ENCODE measurements around the gene SLC2A6.

The SLC2A6 gene

DNA sequence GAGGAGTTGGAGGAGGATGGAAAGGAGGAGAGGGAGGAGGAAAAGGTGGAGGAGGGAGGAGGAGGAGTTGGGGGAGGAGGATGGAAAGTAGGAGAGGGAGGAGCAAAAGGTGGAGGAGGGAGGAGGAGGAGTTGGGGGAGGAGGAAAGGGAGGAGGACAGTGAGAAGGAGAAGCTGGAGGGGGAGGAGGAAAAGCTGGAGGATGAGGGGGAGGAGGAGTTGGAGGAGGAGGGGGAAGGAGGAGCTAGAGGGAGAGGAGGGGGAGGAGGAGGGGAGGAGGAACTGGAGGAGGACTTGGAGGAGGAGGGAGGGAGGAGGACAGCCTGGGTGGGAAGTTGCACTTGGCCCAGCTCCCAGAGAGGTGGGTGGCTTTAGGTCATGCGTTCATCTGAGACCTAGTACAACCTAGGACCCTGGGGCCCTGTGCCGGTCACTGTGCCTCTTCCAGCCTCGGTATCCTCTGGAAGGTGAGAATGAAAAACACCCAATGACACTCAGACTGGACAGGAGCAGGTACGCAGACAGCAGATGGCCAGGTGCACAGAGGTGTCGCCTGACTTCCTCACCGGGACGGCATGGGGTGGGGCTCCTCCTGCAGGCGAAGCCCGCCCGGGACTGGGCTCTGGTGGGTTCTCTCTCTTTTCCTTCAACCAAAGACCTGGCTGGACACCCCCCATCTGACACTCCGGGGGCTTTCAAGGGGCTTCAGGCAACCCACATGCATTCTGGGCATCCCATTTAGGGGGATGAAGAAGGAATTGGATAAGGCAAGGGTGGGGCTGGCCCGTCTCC, 12.2 kb upstream of the SLC2A6 start:
- TF ChIP-seq CTCF (IDR thresholded peaks at IDR 0.05; ENCODE audit: low read depth, low read length) (no peak), POLR2A (IDR thresholded peaks at IDR 0.05; ENCODE audit: extremely low read depth, insufficient read length) (no peak), MAX (IDR thresholded peaks at IDR 0.05; ENCODE audit: low read depth, low read length) (no peak), MYC (IDR thresholded peaks at IDR 0.05; ENCODE audit: low read depth, low read length) (no peak)
- no peak overlapping the region for H3K4me3 ChIP-seq (ENCODE audit: low read depth, low read length)
- DNase-seq (ENCODE audit: low read depth) = no peak

GRCh38 chr9:133490201-133490681, 11.3 kb upstream of the SLC2A6 start:
- H3K4me3 ChIP-seq (ENCODE audit: low read depth, low read length) = no peak overlapping the region
- DNase-seq (ENCODE audit: low read depth) = no peak
- TF ChIP-seq MAX (IDR thresholded peaks at IDR 0.05; ENCODE audit: low read depth, low read length) (no peak), CTCF (IDR thresholded peaks at IDR 0.05; ENCODE audit: low read depth, low read length) (no peak), POLR2A (IDR thresholded peaks at IDR 0.05; ENCODE audit: extremely low read depth, insufficient read length) (no peak), MYC (IDR thresholded peaks at IDR 0.05; ENCODE audit: low read depth, low read length) (no peak)

DNA sequence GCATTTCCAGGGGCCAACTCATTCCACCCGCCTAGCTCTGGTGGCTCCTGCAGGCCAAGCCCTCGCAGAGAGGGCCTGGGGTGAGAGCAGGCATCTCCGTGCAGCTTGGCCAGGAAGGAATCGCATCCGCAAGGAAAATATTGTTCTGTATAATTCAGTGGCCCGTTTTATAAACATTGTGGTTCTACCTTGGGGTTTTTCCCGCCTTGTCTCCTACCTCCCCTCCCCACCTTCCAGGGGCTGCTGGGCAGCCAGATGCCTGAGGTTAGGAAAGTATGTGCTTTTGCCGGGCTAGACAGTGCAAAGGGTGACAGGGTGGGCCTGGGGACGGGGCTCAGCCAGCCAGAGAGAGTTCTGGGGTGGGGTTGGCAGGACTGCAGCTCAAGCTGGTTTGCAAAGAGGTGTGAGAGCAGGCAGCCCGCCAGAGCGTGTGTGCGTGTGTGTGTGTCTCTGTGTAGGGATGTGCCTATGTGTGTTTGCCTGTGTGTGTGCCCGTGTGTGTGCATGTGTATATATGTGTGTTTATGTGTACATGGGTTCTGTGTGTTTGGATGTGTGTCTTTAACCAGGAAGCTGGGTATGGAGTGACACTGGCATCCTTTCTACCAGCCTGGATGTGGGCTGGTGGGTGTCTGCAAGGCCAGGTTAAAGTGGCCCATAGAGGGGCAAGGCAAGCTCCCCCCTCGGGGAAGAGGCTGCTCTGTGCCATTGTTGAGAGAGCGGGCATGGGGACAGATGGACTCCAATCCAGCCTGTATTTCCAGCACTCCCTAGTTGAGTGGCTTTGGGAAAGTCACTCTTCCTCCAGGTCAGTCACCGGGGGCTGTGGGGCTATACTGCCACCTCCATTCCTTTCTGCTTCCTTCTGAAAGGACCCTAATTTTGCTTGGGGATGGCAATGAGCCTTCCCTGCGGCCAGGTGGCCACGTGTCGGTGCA, 10.6 kb upstream of the SLC2A6 start:
- no peak for TF ChIP-seq POLR2A (IDR thresholded peaks at IDR 0.05; ENCODE audit: extremely low read depth, insufficient read length)
- no peak for TF ChIP-seq MYC (IDR thresholded peaks at IDR 0.05; ENCODE audit: low read depth, low read length)
- TF ChIP-seq CTCF (IDR thresholded peaks at IDR 0.05; ENCODE audit: low read depth, low read length) = no peak
- TF ChIP-seq MAX (IDR thresholded peaks at IDR 0.05; ENCODE audit: low read depth, low read length) = no peak

GRCh38 chr9:133488686-133489252, 9.9 kb upstream of the SLC2A6 start:
- no peak overlapping the region for H3K4me3 ChIP-seq (ENCODE audit: low read depth, low read length)
- no peak for DNase-seq (ENCODE audit: low read depth)
- TF ChIP-seq MYC (IDR thresholded peaks at IDR 0.05; ENCODE audit: low read depth, low read length) (no peak), POLR2A (IDR thresholded peaks at IDR 0.05; ENCODE audit: extremely low read depth, insufficient read length) (no peak), CTCF (IDR thresholded peaks at IDR 0.05; ENCODE audit: low read depth, low read length) (no peak), MAX (IDR thresholded peaks at IDR 0.05; ENCODE audit: low read depth, low read length) (no peak)

More for the DNA sequence above, 10.6 kb upstream of the SLC2A6 start:
- DNase-seq (ENCODE audit: low read depth) = no peak
- no peak overlapping the region for H3K4me3 ChIP-seq (ENCODE audit: low read depth, low read length)

GRCh38 chr9:133487331-133487725, 8.4 kb upstream of the SLC2A6 start:
- no peak overlapping the region for H3K4me3 ChIP-seq (ENCODE audit: low read depth, low read length)
- TF ChIP-seq CTCF (IDR thresholded peaks at IDR 0.05; ENCODE audit: low read depth, low read length) = no peak
- DNase-seq (ENCODE audit: low read depth) = no peak
